ENCODE data around the gene TAF11L5.
"Not testable (repeated sequence)": the region's sequence is repeated elsewhere in the genome, so short reads cannot be mapped to it uniquely, and the experiment has no call there.

TAF11L5 gene

GRCh38 chr5:17492770-17493169, 32.3 kb upstream of the TAF11L5 start:
- no peak for TF ChIP-seq CTCF (conservative IDR thresholded peaks at IDR 0.05; ENCODE audit: low read depth)
- ChIA-PET CTCF (no interaction called here), POLR2A (ENCODE audit: low non-redundant PET) (no interaction called here)
- H3K27ac ChIP-seq, result no peak overlapping the region
- no peak for DNase-seq (ENCODE audit: low spot score)

- POLR2A ChIA-PET (ENCODE audit: low non-redundant PET), result no interaction called here
- DNase-seq (ENCODE audit: low spot score), result no peak
- H3K27ac ChIP-seq, result no peak overlapping the region
- TF ChIP-seq CTCF (conservative IDR thresholded peaks at IDR 0.05; ENCODE audit: low read depth), result no peak
- CTCF ChIA-PET, result no interaction called here
These were observed 27.6 kb upstream of the TAF11L5 start for GRCh38 chr5:17497446-17497845.

- H3K27ac ChIP-seq; POLR2A ChIA-PET (ENCODE audit: low non-redundant PET); DNase-seq (ENCODE audit: low spot score); CTCF ChIA-PET: not testable (repeated sequence)
These were observed 27.1 kb upstream of the TAF11L5 start, which contains the start of gene TAF11L2 for GRCh38 chr5:17497931-17498330. Gene TAF11L2 (plus strand): TSS chr5:17498231.

GRCh38 chr5:17511775-17512325, 13.2 kb upstream of the TAF11L5 start:
- no peak for DNase-seq (ENCODE audit: low spot score)
- no peak overlapping the region for H3K27ac ChIP-seq
- CTCF ChIA-PET, result interaction anchor here (0.6 kb wide), 1 partner anchor 1126 kb away, joined by 4 read pairs; no protein-coding TSS in a partner anchor
- TF ChIP-seq CTCF (conservative IDR thresholded peaks at IDR 0.05; ENCODE audit: low read depth), result no peak
- POLR2A ChIA-PET (ENCODE audit: low non-redundant PET), result no interaction called here

- CTCF ChIA-PET; POLR2A ChIA-PET (ENCODE audit: low non-redundant PET); H3K27ac ChIP-seq; DNase-seq (ENCODE audit: low spot score): not testable (repeated sequence)
These were observed 7.5 kb upstream of the TAF11L5 start for GRCh38 chr5:17517526-17517925.

- H3K27ac ChIP-seq; POLR2A ChIA-PET (ENCODE audit: low non-redundant PET); DNase-seq (ENCODE audit: low spot score); CTCF ChIA-PET: not testable (repeated sequence)
These were observed 7.0 kb upstream of the TAF11L5 start, which contains the start of gene TAF11L3 for GRCh38 chr5:17518067-17518466. Gene TAF11L3 (plus strand): TSS chr5:17518367.

- H3K27ac ChIP-seq; DNase-seq (ENCODE audit: low spot score); POLR2A ChIA-PET (ENCODE audit: low non-redundant PET); CTCF ChIA-PET: not testable (repeated sequence)
These were observed 5.5 kb upstream of the TAF11L5 start for GRCh38 chr5:17519508-17519907.

- CTCF ChIA-PET; H3K27ac ChIP-seq; POLR2A ChIA-PET (ENCODE audit: low non-redundant PET); DNase-seq (ENCODE audit: low spot score): not testable (repeated sequence)
These were observed 3.5 kb upstream of the TAF11L5 start, which contains the start of gene TAF11L4 for GRCh38 chr5:17521501-17521900. Gene TAF11L4 (plus strand): TSS chr5:17521801.

GRCh38 chr5:17526504-17526903, 1.5 kb downstream of the TAF11L5 start:
- CTCF ChIA-PET; DNase-seq (ENCODE audit: low spot score); POLR2A ChIA-PET (ENCODE audit: low non-redundant PET); H3K27ac ChIP-seq: not testable (repeated sequence)

GRCh38 chr5:17528369-17528768, 3.3 kb downstream of the TAF11L5 start, which contains the start of gene TAF11L6:
Gene TAF11L6 (plus strand): TSS chr5:17528669.
- DNase-seq (ENCODE audit: low spot score); CTCF ChIA-PET; POLR2A ChIA-PET (ENCODE audit: low non-redundant PET); H3K27ac ChIP-seq: not testable (repeated sequence)

Measured in RWPE1 (cell line).